GM12801 (cell line): ENCODE measurements around the gene SPATA21.

ENCODE experiments used
- CTCF ChIP-seq: IDR thresholded peaks from one replicate; pipeline ENCODE4 v1.5.1; 2011; ENCODE audit warnings: control low read depth; ENCODE audit not compliant: insufficient read length; ENCODE audit errors: extremely low read depth

The SPATA21 gene

GRCh38 chr1:16430606-16431005 is 6.6 kb downstream of the SPATA21 start:
- TF ChIP-seq CTCF: no peak

- TF ChIP-seq CTCF: no peak
Measured at GRCh38 chr1:16425125-16426025, 11.8 kb downstream of the SPATA21 start.

- TF ChIP-seq CTCF: no peak
Measured at GRCh38 chr1:16422041-16422440, 15.2 kb downstream of the SPATA21 start.

GRCh38 chr1:16421201-16421600 is 16.0 kb downstream of the SPATA21 start:
- TF ChIP-seq CTCF: no peak

- TF ChIP-seq CTCF: no peak
Measured at GRCh38 chr1:16420424-16421118, 16.7 kb downstream of the SPATA21 start.

GRCh38 chr1:16418823-16419425 is 18.3 kb downstream of the SPATA21 start:
- no peak for TF ChIP-seq CTCF

- TF ChIP-seq CTCF: no peak
Measured at GRCh38 chr1:16413191-16413590, 24.0 kb downstream of the SPATA21 start.
